Ecto neural progenitor cell (in vitro differentiated cells): Measurements from ENCODE around the gene SERPING1.

ENCODE experiments used
- DNase-seq: peaks from one replicate; pipeline ENCODE4 v3.0.0-alpha.2; 2018; ENCODE audit warnings: low spot score

Gene SERPING1

DNA sequence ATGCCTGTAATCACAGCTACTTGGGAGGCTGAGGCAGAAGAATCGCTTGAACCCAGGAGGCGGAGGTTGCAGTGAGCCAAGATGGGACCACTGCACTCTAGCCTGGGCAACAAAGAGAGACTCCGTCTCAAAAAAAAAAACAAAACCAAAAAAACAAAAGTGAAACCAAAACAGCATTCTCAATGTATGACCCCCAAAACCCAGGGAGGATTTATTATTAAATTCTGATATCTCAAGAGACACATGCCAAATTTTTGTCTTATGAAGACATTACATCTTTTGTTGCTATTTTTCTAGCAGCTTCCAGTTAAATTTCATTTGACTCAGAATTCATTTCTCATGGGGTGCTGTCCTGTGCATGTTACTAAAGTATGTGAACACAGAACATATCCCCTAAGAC lies 55.2 kb downstream of the SERPING1 start:
- DNase-seq = no peak

DNA sequence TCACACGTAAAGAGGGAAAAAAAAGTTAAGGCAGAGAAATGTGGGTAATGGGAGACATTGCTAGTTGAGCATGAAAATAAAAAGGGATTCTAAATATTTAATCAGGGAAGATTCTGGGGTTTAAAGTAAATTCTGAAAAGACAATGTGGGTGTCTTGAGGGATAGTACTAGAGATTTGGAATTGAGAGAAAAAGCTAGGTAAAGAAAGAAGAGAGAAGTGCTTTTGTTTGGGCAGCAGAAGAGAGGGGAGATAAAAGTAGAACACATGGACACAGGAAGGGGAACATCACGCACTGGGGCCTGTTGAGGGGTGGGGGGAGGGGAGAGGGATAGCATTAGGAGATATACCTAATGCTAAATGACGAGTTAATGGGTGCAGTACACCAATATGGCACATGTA lies 55.7 kb downstream of the SERPING1 start:
- no peak for DNase-seq

DNA sequence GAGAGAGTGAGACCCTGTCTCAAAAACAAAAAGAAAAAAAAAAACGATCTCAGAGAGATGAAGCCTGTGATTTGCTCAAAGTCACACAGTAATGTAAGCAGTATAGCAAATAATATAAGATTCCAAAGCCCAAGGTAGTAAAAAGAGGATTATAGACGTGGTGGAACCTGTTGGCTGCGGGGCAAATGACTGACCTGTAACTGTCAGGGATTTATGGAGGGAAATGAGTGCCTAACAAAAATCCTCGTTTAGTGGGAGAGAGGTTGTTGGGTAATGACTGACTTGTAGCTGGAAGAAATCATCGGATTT lies 59.4 kb downstream of the SERPING1 start:
- no peak for DNase-seq

DNA sequence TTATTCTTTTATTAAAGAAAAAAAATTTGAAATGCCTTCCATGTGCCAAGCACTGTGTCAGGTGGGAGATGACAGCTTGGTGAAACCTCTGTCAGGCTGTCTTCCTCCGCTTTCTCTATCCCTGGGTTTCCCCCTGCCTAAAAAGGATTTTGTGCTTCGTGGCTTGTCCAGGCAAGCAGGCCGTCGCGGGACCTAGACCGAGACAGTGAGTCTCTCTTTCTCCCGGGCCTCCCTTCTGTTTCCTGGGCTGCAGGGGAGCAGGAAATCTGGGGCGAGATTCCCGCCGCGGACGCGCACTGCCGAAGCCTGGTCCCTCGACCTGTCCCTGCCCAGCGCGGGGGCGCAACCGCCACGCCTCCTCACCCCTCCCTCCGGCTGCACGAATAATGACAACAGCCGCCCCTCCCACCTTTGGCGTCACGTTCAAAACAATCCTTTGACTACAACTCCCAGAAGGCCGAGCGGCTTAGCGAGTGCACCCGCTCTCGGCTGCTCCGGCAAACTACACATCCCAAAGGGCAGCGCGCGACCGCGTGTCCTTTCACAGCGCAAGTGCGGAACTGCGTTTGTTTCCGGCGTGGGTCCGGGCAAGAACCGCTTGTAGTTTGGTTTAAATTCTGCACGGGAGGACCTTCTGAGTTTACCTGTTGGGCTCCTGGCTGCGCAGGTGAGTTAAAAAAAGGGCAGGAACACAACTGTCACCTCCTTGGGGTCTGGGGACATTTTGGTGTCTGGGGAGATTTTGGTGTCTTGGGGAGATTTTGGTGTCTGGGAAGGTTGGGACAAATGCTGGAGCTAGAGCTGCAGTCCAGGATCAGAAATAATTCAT lies 59.9 kb downstream of the SERPING1 start, which contains the start of gene CLP1:
Gene CLP1 (plus strand): TSS at position 569 of the 829 bp plus-strand sequence. CDS start 1,715 bp downstream, outside the sequence.
- DNase-seq = peak; percentile 99

DNA sequence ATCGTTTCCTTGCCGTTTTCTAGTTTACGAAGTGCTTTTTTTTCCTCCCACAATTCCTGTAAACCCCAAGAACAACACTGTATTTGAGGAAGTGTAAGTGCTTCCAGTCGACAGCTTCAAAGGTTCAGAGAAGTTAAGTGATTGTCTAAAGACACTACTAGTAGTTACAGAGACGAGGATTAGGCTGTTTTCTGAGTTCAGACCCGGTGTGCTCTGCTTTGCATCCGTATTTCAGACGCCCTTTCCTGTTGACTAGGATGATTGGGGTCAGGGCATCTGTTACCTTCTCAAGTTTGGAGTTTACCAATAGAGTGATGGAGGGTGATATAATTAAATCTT lies 60.5 kb downstream of the SERPING1 start:
- DNase-seq = no peak

DNA sequence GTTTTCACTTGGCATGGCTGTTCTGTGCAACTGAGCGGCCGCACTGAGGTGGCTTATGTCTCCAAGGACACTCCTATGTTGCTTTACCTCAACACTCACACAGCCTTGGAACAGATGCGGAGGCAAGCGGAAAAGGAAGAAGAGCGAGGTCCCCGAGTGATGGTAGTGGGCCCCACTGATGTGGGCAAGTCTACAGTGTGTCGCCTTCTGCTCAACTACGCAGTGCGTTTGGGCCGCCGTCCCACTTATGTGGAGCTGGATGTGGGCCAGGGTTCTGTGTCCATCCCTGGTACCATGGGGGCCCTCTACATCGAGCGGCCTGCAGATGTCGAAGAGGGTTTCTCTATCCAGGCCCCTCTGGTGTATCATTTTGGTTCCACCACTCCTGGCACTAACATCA lies 62.2 kb downstream of the SERPING1 start:
- no peak for DNase-seq

DNA sequence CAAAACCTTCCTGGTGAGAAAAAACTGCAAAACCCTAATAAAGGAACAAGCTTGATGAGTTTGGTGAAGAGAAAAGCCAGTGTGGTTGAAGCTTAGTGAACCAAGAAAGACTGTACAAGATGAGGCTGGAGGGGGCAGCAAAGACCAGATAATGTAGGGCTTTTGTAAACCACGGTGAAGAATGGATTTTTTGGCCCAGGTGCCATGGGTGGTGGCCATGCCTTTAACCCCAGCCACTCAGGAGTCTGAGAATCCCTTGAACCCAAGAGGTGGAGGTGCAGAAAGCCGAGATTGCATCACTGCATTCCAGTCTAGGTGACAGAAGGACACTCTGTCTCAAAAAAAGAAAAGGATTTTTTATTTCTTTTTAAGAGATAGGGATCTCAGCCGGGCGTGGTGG lies 65.4 kb downstream of the SERPING1 start:
- DNase-seq = no peak

DNA sequence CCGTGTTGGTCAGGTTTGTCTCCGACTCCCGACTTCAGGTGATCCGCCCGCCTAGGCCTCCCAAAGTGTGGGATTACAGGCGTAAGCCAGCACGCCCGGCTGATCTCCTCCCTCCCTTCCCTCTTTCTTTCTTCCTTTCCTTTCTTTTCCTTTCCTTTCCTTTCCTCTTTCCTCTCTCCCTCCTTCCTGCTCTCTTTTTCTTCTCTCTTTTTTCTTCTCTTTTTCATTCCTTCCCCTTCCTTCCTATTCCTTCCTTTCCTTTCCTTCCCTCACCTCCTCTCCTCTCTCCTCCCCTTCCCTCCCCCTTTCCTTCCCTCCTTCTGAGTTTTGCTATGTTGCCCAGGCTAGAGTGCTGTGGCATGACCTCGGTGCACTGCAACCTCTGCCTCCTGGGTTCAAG lies 66.5 kb downstream of the SERPING1 start:
- DNase-seq = no peak
